Measurements from ENCODE around the gene SLC16A14.

SLC16A14 gene

GRCh38 chr2:230043461-230043860 lies 25.3 kb downstream of the SLC16A14 start:
- H3K9me2 ChIP-seq (replicated peaks; ENCODE audit: control insufficient read depth, low read length): no peaks in the 10 kb centered on the region
- TF ChIP-seq CTCF (IDR thresholded peaks at IDR 0.05; ENCODE audit: low read depth, low read length, poor library complexity, severe bottlenecking): no peak
- TF ChIP-seq EZH2phosphoT487 (IDR thresholded peaks at IDR 0.05; ENCODE audit: borderline replicate concordance, low read length): no peak
- H3K79me2 ChIP-seq (ENCODE audit: control insufficient read depth, low read length): no peaks in the 10 kb centered on the region
- no peaks in the 10 kb centered on the region for H3K4me1 ChIP-seq (ENCODE audit: control insufficient read depth, low read length)
- H3K27me3 ChIP-seq (ENCODE audit: control insufficient read depth, low read length): no peaks in the 10 kb centered on the region
- no peak overlapping the region for H3K4me2 ChIP-seq (ENCODE audit: low read length)
- H4K20me1 ChIP-seq (ENCODE audit: control insufficient read depth, insufficient read depth, low read depth, low read length): no peaks in the 10 kb centered on the region
- no peak overlapping the region for H3K27ac ChIP-seq (ENCODE audit: low read depth, low read length)
- H3K36me3 ChIP-seq (ENCODE audit: control insufficient read depth, low read length): no peaks in the 10 kb centered on the region
- H3K9me3 ChIP-seq (ENCODE audit: control insufficient read depth, insufficient read depth, low read length): no peaks in the 10 kb centered on the region
- H3F3A ChIP-seq (ENCODE audit: control insufficient read depth, insufficient read depth): no peaks in the 10 kb centered on the region
- H3K4me3 ChIP-seq (ENCODE audit: low read length): no peak overlapping the region

- Histone ChIP-seq H3K4me3 (ENCODE audit: low read length) (no peak overlapping the region), H3K27ac (ENCODE audit: low read depth, low read length) (no peak overlapping the region), H3K4me1 (ENCODE audit: control insufficient read depth, low read length) (no peaks in the 10 kb centered on the region), H3K79me2 (ENCODE audit: control insufficient read depth, low read length) (no peaks in the 10 kb centered on the region), H3K9me3 (ENCODE audit: control insufficient read depth, insufficient read depth, low read length) (no peaks in the 10 kb centered on the region), H3F3A (ENCODE audit: control insufficient read depth, insufficient read depth) (no peaks in the 10 kb centered on the region), H4K20me1 (ENCODE audit: control insufficient read depth, insufficient read depth, low read depth, low read length) (no peaks in the 10 kb centered on the region), H3K4me2 (ENCODE audit: low read length) (no peak overlapping the region), H3K36me3 (ENCODE audit: control insufficient read depth, low read length) (no peaks in the 10 kb centered on the region), H3K27me3 (ENCODE audit: control insufficient read depth, low read length) (no peaks in the 10 kb centered on the region), H3K9me2 (replicated peaks; ENCODE audit: control insufficient read depth, low read length) (no peaks in the 10 kb centered on the region)
- TF ChIP-seq EZH2phosphoT487 (IDR thresholded peaks at IDR 0.05; ENCODE audit: borderline replicate concordance, low read length) (no peak), CTCF (IDR thresholded peaks at IDR 0.05; ENCODE audit: low read depth, low read length, poor library complexity, severe bottlenecking) (no peak)
These were observed 25.7 kb downstream of the SLC16A14 start for GRCh38 chr2:230043025-230043424.

GRCh38 chr2:230042195-230042594 lies 26.5 kb downstream of the SLC16A14 start:
- H3K4me3 ChIP-seq (ENCODE audit: low read length): no peak overlapping the region
- H3K27me3 ChIP-seq (ENCODE audit: control insufficient read depth, low read length): no peaks in the 10 kb centered on the region
- no peaks in the 10 kb centered on the region for H3K9me3 ChIP-seq (ENCODE audit: control insufficient read depth, insufficient read depth, low read length)
- no peak overlapping the region for H3K27ac ChIP-seq (ENCODE audit: low read depth, low read length)
- H3F3A ChIP-seq (ENCODE audit: control insufficient read depth, insufficient read depth): no peaks in the 10 kb centered on the region
- no peak overlapping the region for H3K4me2 ChIP-seq (ENCODE audit: low read length)
- no peaks in the 10 kb centered on the region for H3K36me3 ChIP-seq (ENCODE audit: control insufficient read depth, low read length)
- H3K79me2 ChIP-seq (ENCODE audit: control insufficient read depth, low read length): no peaks in the 10 kb centered on the region
- no peaks in the 10 kb centered on the region for H3K4me1 ChIP-seq (ENCODE audit: control insufficient read depth, low read length)
- H4K20me1 ChIP-seq (ENCODE audit: control insufficient read depth, insufficient read depth, low read depth, low read length): no peaks in the 10 kb centered on the region
- no peak for TF ChIP-seq EZH2phosphoT487 (IDR thresholded peaks at IDR 0.05; ENCODE audit: borderline replicate concordance, low read length)
- no peak for TF ChIP-seq CTCF (IDR thresholded peaks at IDR 0.05; ENCODE audit: low read depth, low read length, poor library complexity, severe bottlenecking)
- H3K9me2 ChIP-seq (replicated peaks; ENCODE audit: control insufficient read depth, low read length): no peaks in the 10 kb centered on the region

GRCh38 chr2:230023313-230023712 lies 45.4 kb downstream of the SLC16A14 start:
- Histone ChIP-seq H3K4me1 (ENCODE audit: control insufficient read depth, low read length) (no peaks in the 10 kb centered on the region), H3K9me3 (ENCODE audit: control insufficient read depth, insufficient read depth, low read length) (no peaks in the 10 kb centered on the region), H3K27ac (ENCODE audit: low read depth, low read length) (no peak overlapping the region), H4K20me1 (ENCODE audit: control insufficient read depth, insufficient read depth, low read depth, low read length) (no peaks in the 10 kb centered on the region), H3K36me3 (ENCODE audit: control insufficient read depth, low read length) (no peaks in the 10 kb centered on the region), H3K4me2 (ENCODE audit: low read length) (no peak overlapping the region), H3F3A (ENCODE audit: control insufficient read depth, insufficient read depth) (no peaks in the 10 kb centered on the region), H3K9me2 (replicated peaks; ENCODE audit: control insufficient read depth, low read length) (no peaks in the 10 kb centered on the region), H3K79me2 (ENCODE audit: control insufficient read depth, low read length) (no peaks in the 10 kb centered on the region), H3K4me3 (ENCODE audit: low read length) (no peak overlapping the region), H3K27me3 (ENCODE audit: control insufficient read depth, low read length) (peaks cover 6% of the 10 kb centered on the region; the same call in 1 of the 2 replicates)
- TF ChIP-seq EZH2phosphoT487 (IDR thresholded peaks at IDR 0.05; ENCODE audit: borderline replicate concordance, low read length) (no peak), CTCF (IDR thresholded peaks at IDR 0.05; ENCODE audit: low read depth, low read length, poor library complexity, severe bottlenecking) (no peak)
